Upper lobe of left lung (tissue), 4 donors: ENCODE results near the gene PLA2G2A.

Source experiments
- EP300 ChIP-seq, 4 donors: sonication (generic); formaldehyde crosslinking; IDR thresholded peaks; one replicate each; pipeline ENCODE4 v1.5.1; 2017; ENCODE audit warnings: antibody characterized with exemption in 4 of 4, control low read depth in 2 of 4
- POLR2A ChIP-seq, 4 donors: fragments of 450-650 bp; IDR thresholded peaks; one replicate each; pipeline ENCODE4 v1.5.1; 2016 to 2017; ENCODE audit warnings: antibody characterized with exemption in 4 of 4, mild to moderate bottlenecking in 2 of 4
- POLR2AphosphoS5 ChIP-seq, 2 donors: sonication (generic); formaldehyde crosslinking; IDR thresholded peaks; one replicate each; pipeline ENCODE4 v1.5.1; 2017; ENCODE audit warnings: antibody characterized with exemption in 2 of 2
- TF ChIP-seq, protein P1 (sequence below), 6 experiments: fragments of 450-650 bp in 4 of 6; fragments of 200-600 bp in 2 of 6; sonication (generic) in 2 of 6; IDR thresholded peaks; one replicate each; pipeline ENCODE4 v1.5.1; 2016 to 2019; ENCODE audit warnings: antibody characterized with exemption in 6 of 6

DNA sequence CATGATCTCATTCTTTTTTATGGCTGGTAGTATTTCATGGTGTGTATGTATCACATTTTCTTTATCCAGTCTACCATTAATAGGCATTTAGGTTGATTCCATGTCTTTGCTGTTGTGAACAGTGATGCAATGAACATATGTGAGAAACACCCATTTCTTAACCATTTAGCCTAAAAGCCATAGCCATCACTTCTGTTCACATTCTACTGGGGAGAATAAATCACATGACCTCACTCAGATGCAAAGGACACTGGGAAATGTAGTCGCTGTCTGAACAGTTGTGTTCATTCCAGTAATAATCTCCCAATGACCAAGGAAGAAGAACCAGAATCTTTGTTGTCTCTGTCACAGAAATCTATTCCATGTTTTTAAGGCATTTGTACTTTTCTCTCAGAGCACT lies 40.9 kb downstream of the PLA2G2A start:
- TF ChIP-seq, protein P1, sequence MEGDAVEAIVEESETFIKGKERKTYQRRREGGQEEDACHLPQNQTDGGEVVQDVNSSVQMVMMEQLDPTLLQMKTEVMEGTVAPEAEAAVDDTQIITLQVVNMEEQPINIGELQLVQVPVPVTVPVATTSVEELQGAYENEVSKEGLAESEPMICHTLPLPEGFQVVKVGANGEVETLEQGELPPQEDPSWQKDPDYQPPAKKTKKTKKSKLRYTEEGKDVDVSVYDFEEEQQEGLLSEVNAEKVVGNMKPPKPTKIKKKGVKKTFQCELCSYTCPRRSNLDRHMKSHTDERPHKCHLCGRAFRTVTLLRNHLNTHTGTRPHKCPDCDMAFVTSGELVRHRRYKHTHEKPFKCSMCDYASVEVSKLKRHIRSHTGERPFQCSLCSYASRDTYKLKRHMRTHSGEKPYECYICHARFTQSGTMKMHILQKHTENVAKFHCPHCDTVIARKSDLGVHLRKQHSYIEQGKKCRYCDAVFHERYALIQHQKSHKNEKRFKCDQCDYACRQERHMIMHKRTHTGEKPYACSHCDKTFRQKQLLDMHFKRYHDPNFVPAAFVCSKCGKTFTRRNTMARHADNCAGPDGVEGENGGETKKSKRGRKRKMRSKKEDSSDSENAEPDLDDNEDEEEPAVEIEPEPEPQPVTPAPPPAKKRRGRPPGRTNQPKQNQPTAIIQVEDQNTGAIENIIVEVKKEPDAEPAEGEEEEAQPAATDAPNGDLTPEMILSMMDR (IDR thresholded peaks at IDR 0.05) = no peak
- TF ChIP-seq POLR2A (IDR thresholded peaks at IDR 0.05) = no peak
- TF ChIP-seq POLR2AphosphoS5 (IDR thresholded peaks at IDR 0.05) = no peak
- no peak for TF ChIP-seq EP300 (IDR thresholded peaks at IDR 0.05)
